Neural progenitor cell (in vitro differentiated cells): Measurements from ENCODE around the gene KIAA0232. TPM values are rescaled to one million over a fixed set of nuclear protein-coding genes. Genes with fewer than 3 reads are reported as not detected.

Source experiments
- DNase-seq: peaks from one replicate; pipeline ENCODE4 v3.0.0-alpha.2; 2016; ENCODE audit warnings: low spot score
- H2AFZ ChIP-seq: fragments of 200-600 bp; sonication (generic); replicated peaks from 2 replicates; pipeline ENCODE4 v1.6.1; 2016; ENCODE audit warnings: antibody characterized with exemption
- H3F3A ChIP-seq: fragments of 200-600 bp; sonication (generic); 2 replicates; pipeline ENCODE4 v1.6.1; 2016; ENCODE audit warnings: antibody characterized with exemption, low read depth
- H3K27ac ChIP-seq: fragments of 200-600 bp; sonication (generic); 2 replicates; pipeline ENCODE4 v1.5.1; 2016; ENCODE audit warnings: mild to moderate bottlenecking
- H3K27me3 ChIP-seq: fragments of 200-600 bp; sonication (generic); 2 replicates; pipeline ENCODE4 v1.6.1; 2016; ENCODE audit warnings: mild to moderate bottlenecking, moderate library complexity
- H3K36me3 ChIP-seq: fragments of 200-600 bp; sonication (generic); 2 replicates; pipeline ENCODE4 v1.5.1; 2016
- H3K4me1 ChIP-seq: fragments of 200-600 bp; sonication (generic); 2 replicates; pipeline ENCODE4 v1.6.1; 2016; ENCODE audit warnings: mixed run types
- H3K4me2 ChIP-seq: fragments of 200-600 bp; sonication (generic); 2 replicates; pipeline ENCODE4 v1.6.1; 2016
- H3K4me3 ChIP-seq: fragments of 200-600 bp; sonication (generic); 2 replicates; pipeline ENCODE4 v1.5.1; 2016
- H3K79me2 ChIP-seq: fragments of 200-600 bp; sonication (generic); 2 replicates; pipeline ENCODE4 v1.6.1; 2016; ENCODE audit warnings: low read depth
- H3K9ac ChIP-seq: fragments of 200-600 bp; sonication (generic); 2 replicates; pipeline ENCODE4 v1.6.1; 2016
- H3K9me3 ChIP-seq: fragments of 200-600 bp; sonication (generic); 2 replicates; pipeline ENCODE4 v1.5.1; 2016; ENCODE audit warnings: low read depth
- H4K20me1 ChIP-seq: fragments of 200-600 bp; sonication (generic); 2 replicates; pipeline ENCODE4 v1.6.1; 2016; ENCODE audit warnings: low read depth
- H3K27ac Mint-ChIP-seq: 3 replicates; pipeline ENCODE4 v1.8.0; 2021; ENCODE audit warnings: mixed read lengths
- H3K27me3 Mint-ChIP-seq: 2 replicates; pipeline ENCODE4 v1.8.0; 2022; ENCODE audit warnings: low read depth, mild to moderate bottlenecking, inconsistent platforms, moderate library complexity, mixed read lengths; ENCODE audit not compliant: insufficient read depth
- H3K36me3 Mint-ChIP-seq: 3 replicates; pipeline ENCODE4 v1.8.0; 2021; ENCODE audit warnings: mixed read lengths
- H3K4me1 Mint-ChIP-seq: 3 replicates; pipeline ENCODE4 v1.8.0; 2021; ENCODE audit warnings: mixed read lengths
- H3K4me3 Mint-ChIP-seq: 3 replicates; pipeline ENCODE4 v1.8.0; 2021; ENCODE audit warnings: mild to moderate bottlenecking, moderate library complexity, mixed read lengths
- H3K9me3 Mint-ChIP-seq: 3 replicates; pipeline ENCODE4 v1.8.0; 2020; ENCODE audit warnings: mixed read lengths
- EZH2 ChIP-seq: fragments of 200-600 bp; sonication (generic); IDR thresholded peaks from 2 replicates; pipeline ENCODE4 v1.6.1; 2017; ENCODE audit warnings: antibody characterized with exemption, mild to moderate bottlenecking, moderate library complexity
- EZH2phosphoT487 ChIP-seq: fragments of 200-600 bp; sonication (generic); IDR thresholded peaks from 2 replicates; pipeline ENCODE4 v1.6.1; 2017; ENCODE audit warnings: antibody characterized with exemption
- total RNA-seq: library from RNA; depleted of rRNA; stranded (reverse); fragments of >200 nt; gene quantifications from 2 replicates; pipeline ENCODE4 v1.2.3, GENCODE V29; 2015; ENCODE audit warnings: low replicate concordance
- TF ChIP-seq, protein P1 (sequence below): fragments of 200-600 bp; sonication (generic); IDR thresholded peaks from 2 replicates; pipeline ENCODE4 v1.5.1; 2017; ENCODE audit warnings: antibody characterized with exemption, mild to moderate bottlenecking

Gene KIAA0232
- total RNA-seq, 1 donor from 2014 or later: 42.9 TPM

DNA sequence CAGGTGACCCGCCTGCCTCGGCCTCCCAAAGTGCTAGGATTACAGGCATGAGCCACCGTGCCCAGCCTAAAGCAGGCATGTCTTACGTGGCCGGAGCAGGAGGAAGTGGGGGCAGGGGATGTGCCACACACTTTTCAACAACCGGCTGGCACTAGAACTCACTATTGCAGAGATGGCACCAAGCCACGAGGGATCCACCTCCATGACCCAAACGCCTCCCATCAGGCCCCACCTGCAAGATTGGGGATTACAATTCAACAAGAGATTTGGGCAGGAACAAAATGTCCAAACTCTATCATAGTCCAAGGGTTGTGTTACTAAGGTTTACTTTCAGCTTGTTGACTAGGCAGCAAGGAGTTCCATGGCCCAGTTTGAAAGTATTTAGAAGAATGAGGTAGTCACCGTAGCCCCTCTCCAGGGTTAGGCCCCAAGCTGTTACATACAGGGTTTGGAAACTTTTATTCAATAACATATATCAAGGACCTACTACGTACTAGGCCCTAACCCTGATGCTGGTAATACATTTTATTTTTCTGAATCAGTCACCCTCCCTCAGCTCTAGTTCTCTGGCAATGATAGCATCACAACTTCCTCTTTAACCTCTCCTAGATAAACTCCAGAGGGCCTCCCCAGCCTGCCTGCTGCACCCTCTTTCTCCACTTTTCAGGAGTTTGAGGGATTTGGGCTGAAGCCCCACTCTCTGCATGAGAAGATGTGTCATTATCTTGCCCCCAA, 109.1 kb downstream of the KIAA0232 start:
- H3K36me3 ChIP-seq: no peaks in the 10 kb centered on the region
- H3K4me2 ChIP-seq: no peak overlapping the region
- H3K36me3 Mint-ChIP-seq: peaks cover 9% of the 10 kb centered on the region
- no peak overlapping the region for H2AFZ ChIP-seq
- H3K4me3 Mint-ChIP-seq: no peak overlapping the region
- no peaks in the 10 kb centered on the region for H3K79me2 ChIP-seq
- no peaks in the 10 kb centered on the region for H3K9me3 ChIP-seq
- peaks cover 10% of the 10 kb centered on the region for H3K9me3 Mint-ChIP-seq
- peaks cover 9% of the 10 kb centered on the region for H3K4me1 ChIP-seq
- H3K9ac ChIP-seq: no peak overlapping the region
- no peak overlapping the region for H3K27ac Mint-ChIP-seq
- no peak overlapping the region for H3K4me3 ChIP-seq
- DNase-seq: no peak
- H3K27ac ChIP-seq: no peak overlapping the region
- peaks cover 2% of the 10 kb centered on the region for H3K27me3 Mint-ChIP-seq
- H3F3A ChIP-seq: no peaks in the 10 kb centered on the region
- H3K27me3 ChIP-seq: no peaks in the 10 kb centered on the region
- H4K20me1 ChIP-seq: no peaks in the 10 kb centered on the region
- peaks cover 35% of the 10 kb centered on the region for H3K4me1 Mint-ChIP-seq
- no peak for TF ChIP-seq EZH2
- TF ChIP-seq EZH2phosphoT487: no peak
- TF ChIP-seq, protein P1, sequence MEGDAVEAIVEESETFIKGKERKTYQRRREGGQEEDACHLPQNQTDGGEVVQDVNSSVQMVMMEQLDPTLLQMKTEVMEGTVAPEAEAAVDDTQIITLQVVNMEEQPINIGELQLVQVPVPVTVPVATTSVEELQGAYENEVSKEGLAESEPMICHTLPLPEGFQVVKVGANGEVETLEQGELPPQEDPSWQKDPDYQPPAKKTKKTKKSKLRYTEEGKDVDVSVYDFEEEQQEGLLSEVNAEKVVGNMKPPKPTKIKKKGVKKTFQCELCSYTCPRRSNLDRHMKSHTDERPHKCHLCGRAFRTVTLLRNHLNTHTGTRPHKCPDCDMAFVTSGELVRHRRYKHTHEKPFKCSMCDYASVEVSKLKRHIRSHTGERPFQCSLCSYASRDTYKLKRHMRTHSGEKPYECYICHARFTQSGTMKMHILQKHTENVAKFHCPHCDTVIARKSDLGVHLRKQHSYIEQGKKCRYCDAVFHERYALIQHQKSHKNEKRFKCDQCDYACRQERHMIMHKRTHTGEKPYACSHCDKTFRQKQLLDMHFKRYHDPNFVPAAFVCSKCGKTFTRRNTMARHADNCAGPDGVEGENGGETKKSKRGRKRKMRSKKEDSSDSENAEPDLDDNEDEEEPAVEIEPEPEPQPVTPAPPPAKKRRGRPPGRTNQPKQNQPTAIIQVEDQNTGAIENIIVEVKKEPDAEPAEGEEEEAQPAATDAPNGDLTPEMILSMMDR: no peak

DNA sequence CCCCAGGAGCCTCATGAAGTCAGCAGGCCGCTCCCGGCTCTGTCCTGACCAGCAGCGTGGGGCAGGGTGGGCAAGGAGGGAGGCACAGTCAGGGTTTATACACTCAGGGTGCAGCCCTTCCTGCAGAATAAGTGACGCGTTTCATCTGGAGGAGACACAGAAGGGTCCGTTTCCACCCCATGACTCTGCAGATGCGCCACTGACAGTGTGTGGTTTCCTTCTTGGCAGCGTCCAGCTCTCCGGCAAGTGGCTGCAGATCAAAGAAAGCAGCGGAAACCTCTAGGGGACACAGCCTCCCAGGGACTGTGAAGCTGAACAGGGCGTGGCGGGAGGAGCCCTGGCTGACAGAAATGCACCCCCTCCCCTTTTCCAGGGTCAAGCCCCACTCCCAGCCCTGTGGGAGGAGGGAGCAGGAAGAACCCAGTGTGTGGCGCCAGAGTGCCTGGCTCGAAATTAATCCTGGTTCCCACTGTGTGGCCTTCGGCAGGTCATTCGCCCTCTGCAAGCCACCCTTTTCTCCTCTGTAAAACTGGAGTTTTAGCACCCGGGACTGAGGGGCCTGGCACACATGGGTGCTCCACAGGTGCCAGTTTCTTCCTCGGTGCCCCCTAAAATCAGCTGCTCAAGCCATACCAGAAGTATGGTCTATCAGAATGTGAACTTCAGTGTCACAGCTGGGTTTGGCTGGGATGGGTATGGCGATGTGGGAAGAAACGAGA, 109.8 kb downstream of the KIAA0232 start:
- no peaks in the 10 kb centered on the region for H3K79me2 ChIP-seq
- peaks cover 31% of the 10 kb centered on the region for H3K4me1 Mint-ChIP-seq
- H3K4me3 ChIP-seq: no peak overlapping the region
- no peaks in the 10 kb centered on the region for H4K20me1 ChIP-seq
- no peak overlapping the region for H3K9ac ChIP-seq
- H3K27me3 ChIP-seq: no peaks in the 10 kb centered on the region
- H3K36me3 Mint-ChIP-seq: peaks cover 9% of the 10 kb centered on the region
- no peaks in the 10 kb centered on the region for H3F3A ChIP-seq
- H3K27me3 Mint-ChIP-seq: peaks cover 4% of the 10 kb centered on the region
- no peak overlapping the region for H3K27ac ChIP-seq
- no peak overlapping the region for H2AFZ ChIP-seq
- peak; percentile 72 for DNase-seq
- H3K4me2 ChIP-seq: no peak overlapping the region
- no peak overlapping the region for H3K27ac Mint-ChIP-seq
- H3K36me3 ChIP-seq: no peaks in the 10 kb centered on the region
- H3K4me1 ChIP-seq: peaks cover 9% of the 10 kb centered on the region
- H3K9me3 ChIP-seq: no peaks in the 10 kb centered on the region
- peaks cover 13% of the 10 kb centered on the region for H3K9me3 Mint-ChIP-seq
- no peak for TF ChIP-seq EZH2phosphoT487
- TF ChIP-seq, protein P1: peak; percentile 34
- no peak overlapping the region for H3K4me3 Mint-ChIP-seq

DNA sequence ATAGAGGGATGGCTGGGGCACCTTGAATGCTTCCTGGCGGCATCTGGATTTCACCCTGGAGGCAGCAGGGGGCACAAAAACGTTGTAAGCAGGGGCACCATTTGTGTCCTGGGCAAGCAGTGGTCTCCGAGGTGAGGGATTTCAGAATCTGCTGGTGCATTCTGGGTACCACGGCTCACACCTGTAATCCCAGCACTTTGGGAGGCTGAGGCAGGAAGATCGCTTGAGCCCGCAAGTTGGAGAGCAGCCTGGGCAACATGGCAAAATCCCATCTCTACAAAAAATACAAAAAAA, 110.3 kb downstream of the KIAA0232 start:
- no peak overlapping the region for H3K4me2 ChIP-seq
- no peaks in the 10 kb centered on the region for H3K79me2 ChIP-seq
- no peaks in the 10 kb centered on the region for H3K27me3 ChIP-seq
- Mint-ChIP-seq H3K27me3 (peaks cover 4% of the 10 kb centered on the region), H3K4me1 (peaks cover 28% of the 10 kb centered on the region), H3K4me3 (no peak overlapping the region), H3K27ac (no peak overlapping the region), H3K9me3 (peaks cover 13% of the 10 kb centered on the region), H3K36me3 (peaks cover 9% of the 10 kb centered on the region)
- no peak overlapping the region for H3K4me3 ChIP-seq
- no peaks in the 10 kb centered on the region for H3K36me3 ChIP-seq
- no peaks in the 10 kb centered on the region for H4K20me1 ChIP-seq
- no peak for TF ChIP-seq EZH2phosphoT487
- TF ChIP-seq, protein P1: no peak
- no peak for TF ChIP-seq EZH2
- H3F3A ChIP-seq: no peaks in the 10 kb centered on the region
- no peak for DNase-seq
- H3K9ac ChIP-seq: no peak overlapping the region
- no peak overlapping the region for H3K27ac ChIP-seq
- H3K4me1 ChIP-seq: peaks cover 6% of the 10 kb centered on the region
- no peaks in the 10 kb centered on the region for H3K9me3 ChIP-seq
- no peak overlapping the region for H2AFZ ChIP-seq
